IPS-NIHi7 (cell line): Measurements from ENCODE around the gene MOB3C.

ENCODE experiments used
- DNase-seq: peaks from one replicate; pipeline ENCODE4 v3.0.0; 2012; ENCODE audit warnings: mixed read lengths; ENCODE audit errors: extremely low spot score

Gene MOB3C

DNA sequence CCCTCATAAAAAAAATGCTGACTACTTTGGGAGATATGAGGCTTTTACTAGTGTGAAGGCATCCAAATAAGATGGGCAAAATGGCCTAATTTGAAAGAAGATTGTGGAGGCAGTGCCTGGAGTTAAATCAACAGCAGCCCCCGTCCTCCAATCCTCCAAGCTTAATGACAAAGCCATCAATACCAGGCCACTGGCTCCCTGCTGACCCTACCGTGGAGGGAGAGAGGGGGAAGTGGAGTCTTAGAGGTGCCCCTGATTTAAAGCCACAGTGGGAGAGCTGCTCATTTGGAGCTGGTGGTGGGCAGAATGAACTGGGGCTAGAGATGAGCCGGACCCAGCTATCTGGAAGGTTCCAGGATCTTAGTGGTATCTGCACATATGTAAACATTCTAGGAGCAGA lies 40.8 kb downstream of the MOB3C start:
- peak; percentile 32 for DNase-seq

DNA sequence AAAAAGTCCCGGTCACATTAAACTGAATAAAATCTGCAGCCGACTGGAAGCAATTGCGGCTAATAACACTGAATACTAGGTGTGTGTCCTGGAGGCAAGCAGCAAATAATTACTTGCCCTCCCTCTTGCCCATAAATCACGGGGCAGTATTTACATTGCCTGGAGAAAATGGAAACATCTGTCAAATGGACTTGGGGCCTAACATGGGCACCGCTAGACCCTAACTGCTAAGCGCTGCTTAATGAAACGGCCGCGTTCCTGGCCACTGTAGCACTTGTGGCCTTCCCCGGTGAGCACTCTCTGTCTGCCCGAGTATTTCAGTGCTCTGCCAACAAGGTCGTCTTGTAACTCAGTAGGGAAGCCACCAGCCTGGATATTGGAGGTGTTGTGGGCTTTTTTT lies 41.3 kb downstream of the MOB3C start:
- DNase-seq: no peak

DNA sequence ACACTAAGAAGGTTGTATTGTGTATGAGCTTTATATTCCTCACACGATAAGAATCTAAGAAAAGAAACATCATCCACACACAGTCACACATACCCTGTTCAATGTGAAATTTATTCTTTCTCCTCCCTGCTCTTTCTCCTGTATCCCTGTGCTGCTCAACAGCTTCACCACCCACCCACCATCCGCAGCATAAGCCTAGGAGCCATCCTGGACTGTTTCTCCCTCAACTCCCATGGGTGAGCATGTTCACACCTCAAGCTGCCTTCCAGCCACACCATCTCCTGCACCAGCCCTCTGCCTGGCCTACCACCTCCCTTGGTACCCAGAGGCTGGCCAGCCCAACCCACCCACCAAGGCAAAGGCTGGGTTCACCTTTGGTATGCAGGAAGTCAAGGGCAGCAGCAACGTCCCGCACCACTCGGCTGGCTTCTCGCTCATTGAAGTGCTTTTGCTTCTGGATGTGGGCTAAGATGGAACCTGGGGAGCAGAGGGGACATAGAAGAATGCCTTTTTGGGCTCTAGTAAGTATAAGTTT lies 44.9 kb downstream of the MOB3C start:
- DNase-seq: no peak

DNA sequence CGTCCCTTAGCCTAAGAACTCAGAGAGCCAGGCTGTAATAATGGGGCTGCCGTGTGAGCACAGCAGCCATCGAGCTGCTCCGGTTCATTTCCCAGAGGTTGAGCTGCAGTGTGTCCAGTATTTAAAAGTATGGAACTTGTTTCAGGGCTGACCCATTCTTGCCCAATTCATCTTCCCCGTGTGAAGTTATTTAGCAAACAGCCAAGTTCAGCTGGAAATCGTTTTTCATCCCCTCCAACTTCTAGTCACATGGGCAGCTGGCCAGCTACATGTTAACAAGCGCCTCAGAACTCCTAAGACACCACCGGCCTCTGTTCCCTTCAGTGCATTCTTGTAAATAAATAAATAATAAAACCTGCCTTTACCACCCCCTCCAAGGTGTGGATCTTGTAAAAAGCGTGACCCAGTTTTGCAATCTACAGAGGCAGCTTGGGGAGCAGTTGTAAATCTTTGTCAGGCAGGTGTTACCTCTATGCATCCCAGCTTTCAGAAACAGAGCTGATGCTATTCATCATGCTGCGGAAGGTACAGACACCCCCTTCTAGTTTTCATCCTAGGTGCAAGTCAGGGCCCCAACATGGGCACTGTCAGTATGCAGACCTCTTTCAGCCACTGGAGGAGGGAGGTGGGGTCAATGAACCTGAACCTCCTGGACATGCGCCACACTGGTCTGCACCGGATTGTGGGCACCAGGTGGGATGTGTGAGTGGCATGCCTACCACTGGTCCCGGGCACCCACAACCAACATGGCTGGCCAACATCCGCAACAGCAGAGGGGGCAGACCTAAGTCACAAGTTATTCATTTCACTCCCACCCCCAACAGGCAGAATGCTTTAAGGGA lies 46.5 kb downstream of the MOB3C start:
- DNase-seq: no peak

DNA sequence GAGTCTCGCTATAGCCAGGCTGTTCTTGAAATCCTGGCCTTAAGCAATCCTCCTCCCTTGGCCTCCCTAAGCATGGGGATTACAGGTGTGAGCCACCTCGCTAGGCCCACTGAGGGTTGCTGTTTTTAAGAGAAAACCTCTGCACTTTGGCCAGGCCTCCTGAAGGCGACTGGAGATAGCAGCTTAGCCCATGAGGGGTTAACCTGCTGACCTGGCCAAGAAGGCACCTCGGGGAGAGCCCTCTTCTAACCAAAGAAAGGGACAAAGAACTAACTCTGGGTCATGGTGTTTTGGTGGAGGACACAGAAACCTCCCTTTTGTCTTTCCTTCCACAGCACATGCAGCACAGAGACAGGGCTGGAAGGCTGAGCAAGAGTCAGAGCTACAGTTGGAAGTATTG lies 47.5 kb downstream of the MOB3C start:
- no peak for DNase-seq

DNA sequence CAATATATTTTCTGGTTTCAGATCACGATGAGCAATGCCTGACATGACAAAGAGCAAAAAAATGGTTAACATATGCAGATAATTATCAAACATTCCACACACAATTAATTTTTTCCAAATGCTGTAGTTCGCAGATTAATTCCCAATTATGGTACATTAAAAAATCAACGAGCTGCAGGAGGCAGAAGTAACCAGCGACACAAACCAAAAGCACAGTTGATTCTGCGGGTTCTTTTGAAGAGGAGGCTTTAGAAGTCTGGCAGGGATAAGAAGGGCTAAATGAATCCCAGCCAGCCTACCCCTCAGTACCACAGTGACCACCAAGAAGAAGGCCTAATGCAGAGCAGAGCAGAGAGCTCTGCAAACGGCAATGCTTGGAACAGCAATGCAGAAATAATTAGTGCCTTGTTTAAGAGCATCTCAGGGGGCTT lies 48.1 kb downstream of the MOB3C start:
- DNase-seq: no peak

DNA sequence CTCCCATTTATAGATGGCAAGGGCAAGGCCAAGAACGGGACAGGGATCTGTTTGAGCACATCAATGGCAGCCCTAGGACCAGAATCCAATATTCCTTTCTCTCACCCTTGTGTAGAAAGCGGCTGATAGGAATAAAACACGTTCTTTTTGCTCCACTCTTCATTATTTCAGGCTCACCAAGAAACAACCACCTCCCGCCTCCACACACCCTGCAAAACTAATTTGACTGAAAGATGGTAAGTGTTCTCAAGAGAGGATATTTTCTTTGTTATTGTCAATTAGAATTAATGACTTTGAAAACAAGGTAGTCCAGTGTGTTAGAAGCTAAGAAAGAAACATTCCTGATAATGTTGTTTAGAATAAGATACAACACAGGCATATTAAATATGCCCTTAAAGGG lies 53.3 kb downstream of the MOB3C start:
- no peak for DNase-seq

DNA sequence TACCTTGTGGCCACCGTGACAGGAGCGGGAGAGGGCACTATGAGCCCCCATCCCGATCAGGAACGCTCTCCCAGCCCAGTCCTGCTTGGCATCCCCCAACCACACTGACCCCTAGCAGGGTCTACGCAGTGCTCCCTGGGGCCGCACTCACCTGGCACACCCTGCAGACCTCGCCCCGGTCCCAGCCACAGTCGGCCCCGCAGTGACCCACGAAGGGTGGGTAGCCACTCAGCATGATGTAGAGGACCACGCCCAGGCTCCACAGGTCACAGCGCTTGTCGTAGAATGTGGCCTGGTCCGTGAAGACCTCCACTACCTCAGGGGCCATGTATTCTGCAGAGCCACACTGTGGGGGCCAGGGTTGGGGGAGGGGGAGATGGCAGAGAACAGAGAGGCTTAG lies 54.1 kb downstream of the MOB3C start:
- no peak for DNase-seq

DNA sequence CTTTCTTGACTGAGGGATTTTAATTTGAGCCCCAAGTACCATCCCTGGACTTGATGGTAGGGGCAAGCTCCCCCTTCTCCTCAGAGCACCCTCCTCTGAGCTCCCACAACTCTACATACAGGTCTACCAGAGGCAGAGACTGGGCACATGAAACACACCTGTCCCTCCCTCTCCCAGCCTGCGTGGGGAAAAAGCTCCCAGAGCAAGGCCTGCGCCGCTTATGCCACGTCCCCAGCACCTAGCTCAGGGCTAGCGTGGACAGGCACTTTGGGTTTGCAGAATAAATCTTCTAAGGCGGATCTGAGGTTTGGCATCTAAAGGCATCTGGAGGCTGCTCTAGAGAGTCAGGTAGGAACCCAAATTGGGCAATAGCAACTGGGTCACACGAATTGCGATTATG lies 57.6 kb downstream of the MOB3C start:
- no peak for DNase-seq

DNA sequence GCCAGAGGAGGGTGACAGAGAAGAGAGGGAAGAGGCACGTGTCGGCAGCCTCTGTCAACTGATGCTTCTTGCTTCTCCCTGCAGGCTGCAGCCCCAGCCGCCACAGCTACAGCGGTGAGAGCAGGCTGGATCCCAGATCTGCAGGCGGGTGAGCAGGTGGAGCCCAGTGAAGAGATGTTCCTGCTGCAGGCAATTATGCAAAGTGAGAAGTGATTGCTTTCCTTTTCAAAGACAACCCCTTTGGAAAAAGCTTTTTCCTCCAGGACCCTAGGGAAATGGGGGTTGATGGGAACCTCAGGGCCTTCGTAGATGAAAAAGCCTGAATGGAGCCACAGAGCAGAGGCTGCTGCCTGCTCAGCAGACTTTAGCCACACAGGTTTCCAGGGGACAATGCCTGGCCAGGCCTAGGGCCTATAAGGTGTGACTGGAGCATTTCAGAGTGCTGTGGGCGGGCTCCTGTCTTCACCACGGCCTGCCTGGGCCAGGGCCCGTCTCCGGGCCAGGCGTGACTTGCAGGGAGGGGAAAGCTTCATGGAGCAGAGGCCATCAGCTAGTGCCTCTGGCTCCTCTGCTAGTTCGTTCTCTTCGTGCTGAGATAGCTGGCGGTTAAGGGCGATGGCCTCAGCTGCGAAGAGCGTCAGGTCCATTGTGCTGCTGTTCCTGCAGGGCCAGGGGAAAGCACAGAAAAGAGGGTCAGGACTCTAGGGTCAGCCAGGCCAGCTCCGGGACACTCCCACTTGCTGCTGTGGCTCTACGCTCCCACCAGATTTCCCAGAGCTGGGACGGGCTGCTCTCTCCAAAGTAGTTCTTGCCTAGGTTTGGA lies 58.3 kb downstream of the MOB3C start:
- DNase-seq: no peak
